HG02938 (cell line): Measurements from ENCODE around the gene KLHDC4.
"Not testable (repeated sequence)": the region's sequence is repeated elsewhere in the genome, so short reads cannot be mapped to it uniquely, and the experiment has no call there.

Experiments used
- ATAC-seq: cut with Tn5 transposase; IDR thresholded peaks from one replicate; pipeline ENCODE4 v1.9.1; 2021; ENCODE audit warnings: mild to moderate bottlenecking, moderate library complexity; ENCODE audit not compliant: unreplicated experiment

KLHDC4 gene

DNA sequence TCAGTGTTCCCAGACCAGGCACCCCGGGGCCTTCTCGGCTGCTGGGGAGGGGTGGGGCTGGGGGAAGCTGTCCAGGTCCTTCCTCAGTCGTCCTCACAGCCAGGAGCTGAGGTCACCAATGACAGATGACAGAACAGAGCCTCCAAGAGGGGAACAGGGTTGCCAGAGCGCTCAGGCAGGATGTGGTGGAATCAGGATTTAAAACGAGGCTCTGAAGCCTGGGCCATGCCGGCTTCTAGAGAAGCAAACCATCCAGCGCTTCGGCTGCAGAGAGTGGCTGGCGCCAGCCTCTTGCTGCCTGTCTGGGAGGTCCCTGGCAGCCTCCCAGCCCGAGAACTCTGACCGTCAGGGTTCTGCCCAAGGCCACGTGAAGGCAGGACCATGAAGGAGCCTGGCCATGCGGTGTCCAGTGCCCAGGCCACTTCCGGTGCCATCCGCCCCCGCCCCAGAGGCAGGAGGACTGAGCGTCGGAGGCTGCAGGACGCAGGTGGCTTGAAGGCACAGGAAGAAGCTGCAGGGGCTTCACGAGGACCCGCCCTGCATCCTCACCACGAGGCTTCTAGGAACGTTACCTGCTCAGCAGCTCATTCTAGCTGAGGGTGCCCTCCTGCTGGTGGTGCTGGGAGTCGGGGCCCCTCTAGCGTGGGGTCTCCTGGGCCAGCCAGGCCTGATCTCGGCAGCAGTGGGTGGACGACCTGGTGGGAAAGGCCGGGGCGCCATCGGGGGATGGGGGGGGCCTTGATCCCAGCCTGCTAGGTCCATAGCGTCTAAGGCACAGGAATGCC, 78.5 kb downstream of the KLHDC4 start:
- no peak for ATAC-seq

DNA sequence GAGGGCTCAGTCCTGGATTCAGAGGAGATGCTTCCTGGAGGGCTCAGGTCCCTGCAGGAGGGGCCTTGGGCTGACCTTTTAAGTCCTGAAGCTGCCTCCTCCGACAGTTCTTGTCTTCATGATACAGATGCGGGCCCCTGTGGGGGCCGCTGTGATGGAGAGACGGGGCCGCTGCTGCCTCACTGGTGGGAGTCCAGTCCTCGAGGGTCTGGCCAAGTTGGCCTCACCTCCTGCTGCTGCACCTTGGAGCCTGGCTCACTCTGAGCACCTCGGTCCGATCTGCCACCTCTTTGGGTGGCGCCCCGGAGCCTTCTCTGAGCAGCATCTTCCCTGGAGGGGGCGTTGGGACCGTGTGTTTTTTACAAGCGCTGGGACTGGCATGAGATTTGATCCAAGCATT, 79.1 kb downstream of the KLHDC4 start:
- no peak for ATAC-seq

DNA sequence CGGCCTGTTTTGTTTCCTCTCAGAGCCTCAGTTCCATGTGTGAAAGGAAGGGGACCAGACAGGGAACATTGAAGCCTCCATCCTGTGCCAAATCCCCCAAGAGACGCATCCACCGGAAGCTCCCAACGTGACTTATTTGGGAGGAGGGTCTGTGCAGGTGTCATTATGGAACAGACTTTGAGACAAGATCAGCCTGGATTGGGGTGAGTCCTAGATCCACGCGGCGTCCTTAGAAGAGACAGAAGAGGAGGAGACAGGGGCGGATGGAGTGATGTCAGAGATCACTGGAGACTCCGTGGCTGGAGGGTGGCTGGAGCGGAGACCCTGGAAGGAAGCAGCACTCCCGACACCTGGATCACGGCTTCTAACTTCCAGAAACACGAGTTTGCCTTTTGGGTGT, 80.0 kb downstream of the KLHDC4 start:
- ATAC-seq: no peak

DNA sequence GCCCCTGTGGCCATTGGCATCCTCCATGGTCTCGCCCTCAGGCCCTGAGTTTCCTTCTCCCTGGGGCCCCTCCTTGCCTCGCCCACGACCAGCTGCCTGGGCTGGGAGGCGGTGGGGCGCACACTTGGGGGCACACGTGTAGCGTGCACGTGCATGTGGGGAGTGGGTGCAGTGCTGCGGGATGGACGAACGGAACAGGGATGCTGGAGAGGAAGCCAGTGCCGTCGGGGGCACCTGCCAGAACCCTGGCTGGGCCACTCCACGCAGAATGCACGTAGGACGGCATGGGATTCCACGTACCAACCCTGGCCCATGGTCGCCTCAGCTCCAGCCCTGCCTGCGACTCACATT, 80.4 kb downstream of the KLHDC4 start:
- ATAC-seq: no peak

DNA sequence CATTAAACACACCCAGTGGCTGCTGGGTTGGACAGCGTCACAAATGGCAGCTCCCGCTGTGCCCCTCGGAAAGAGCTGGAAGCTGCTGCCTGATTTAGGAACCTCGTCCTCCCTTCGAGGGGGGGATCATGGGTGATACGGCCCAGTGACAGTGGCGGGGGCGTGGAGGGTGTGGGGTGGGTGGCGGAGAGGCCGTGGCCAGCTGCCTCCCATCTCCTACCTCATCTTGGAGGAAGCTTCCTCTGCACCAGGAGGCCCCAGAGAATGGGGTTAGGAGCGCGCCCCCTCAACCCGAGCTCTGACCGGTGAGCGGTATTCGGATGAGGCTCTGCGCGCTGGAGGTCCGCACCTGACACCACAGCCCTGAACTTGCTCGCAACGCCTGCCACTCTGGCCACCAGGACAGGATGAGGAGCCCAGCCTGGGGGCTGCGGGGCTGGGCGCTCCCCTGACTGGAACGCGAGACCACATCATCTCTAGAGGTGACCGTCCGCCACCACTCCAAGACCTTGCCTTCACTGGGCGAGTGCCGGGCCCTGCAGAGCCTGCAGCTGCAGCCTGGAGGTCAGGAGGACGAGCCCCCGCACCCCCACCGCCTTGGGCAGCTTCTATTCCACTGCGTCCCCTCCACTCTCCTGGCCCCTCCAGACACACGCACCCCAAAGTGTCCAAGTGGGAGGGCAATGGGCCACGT, 80.9 kb downstream of the KLHDC4 start:
- ATAC-seq: no peak

DNA sequence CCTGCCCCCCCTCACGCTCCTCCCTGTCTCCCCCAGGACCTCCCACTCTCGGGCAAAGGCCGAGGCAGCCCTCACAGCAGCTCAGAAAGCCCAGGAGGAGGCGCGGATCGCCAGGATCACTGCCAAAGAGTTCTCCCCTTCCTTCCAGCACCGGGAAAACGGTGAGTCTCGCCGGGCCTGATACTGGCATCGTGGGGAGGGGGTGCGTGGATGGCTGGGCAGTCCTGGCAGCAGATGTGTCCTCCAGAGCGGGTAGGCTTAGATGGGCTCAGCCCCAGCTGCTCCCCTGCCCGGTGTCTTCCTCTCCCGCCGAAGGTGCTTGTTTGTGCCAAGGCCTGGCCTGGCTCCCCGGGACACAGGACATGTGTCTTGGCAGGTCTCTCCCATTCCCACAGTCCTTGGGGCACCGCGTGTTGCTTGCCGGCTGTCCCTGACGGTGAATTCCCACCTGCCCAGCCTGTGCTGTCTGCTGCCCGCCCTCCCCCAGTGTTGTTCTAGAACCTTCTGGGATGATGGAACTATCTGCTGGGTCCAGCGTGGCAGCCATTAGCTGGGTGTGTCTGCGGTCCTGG, 81.6 kb downstream of the KLHDC4 start:
- no peak for ATAC-seq

DNA sequence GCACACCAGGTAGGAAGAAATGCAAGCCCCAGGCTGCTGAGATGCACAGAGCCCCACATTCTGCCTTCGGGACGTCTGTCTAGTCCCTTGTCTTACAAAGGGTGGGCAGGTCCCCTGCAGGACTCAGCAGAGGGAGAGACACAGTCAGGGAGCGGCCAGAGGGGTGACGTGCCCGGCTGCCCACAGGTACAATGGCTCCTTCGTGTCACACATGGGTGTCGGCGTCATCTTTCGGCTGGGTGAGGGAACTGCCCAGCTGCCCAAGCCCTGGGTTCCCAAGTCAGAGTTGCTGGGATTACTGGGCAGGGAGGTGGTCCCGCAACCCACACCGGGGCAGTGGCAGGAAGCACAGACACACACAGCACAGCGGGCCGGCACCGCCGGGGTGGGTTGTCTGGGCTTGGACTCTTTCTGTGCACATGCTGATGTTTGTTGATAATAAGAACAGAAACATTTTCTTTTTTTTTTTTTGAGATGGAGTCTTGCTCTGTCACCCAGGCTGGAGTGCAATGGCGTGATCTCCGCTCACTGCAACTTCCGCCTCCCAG, 82.9 kb downstream of the KLHDC4 start:
- ATAC-seq: no peak

DNA sequence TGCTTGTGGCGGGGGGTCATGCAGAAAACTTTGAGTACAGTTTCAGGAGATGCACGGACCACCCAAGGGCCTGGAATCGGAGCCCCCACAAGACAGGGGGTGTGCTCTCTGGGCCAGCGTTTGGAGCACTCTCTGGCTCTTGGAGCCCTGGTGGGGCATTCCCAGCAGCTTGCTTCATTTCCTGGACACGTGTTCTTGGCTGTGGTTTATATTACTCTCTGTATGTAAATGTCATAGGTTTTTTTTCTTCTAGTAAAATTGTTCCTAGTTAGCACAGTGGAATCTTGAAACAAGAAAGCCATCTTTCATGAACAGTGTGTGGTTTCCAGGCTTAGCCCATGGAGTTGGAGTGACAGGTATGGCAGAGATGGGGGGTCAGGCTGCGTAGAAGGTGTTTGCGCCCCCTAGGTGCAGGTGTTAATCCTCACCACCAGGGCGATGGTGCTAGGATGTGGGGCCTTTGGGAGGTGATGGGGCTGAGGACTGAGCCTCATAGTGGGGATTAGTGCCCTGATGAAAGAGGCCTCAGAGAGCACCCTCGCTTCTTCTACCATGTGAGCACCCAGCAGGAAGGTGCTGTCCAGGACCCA, 83.7 kb downstream of the KLHDC4 start:
- ATAC-seq: no peak

DNA sequence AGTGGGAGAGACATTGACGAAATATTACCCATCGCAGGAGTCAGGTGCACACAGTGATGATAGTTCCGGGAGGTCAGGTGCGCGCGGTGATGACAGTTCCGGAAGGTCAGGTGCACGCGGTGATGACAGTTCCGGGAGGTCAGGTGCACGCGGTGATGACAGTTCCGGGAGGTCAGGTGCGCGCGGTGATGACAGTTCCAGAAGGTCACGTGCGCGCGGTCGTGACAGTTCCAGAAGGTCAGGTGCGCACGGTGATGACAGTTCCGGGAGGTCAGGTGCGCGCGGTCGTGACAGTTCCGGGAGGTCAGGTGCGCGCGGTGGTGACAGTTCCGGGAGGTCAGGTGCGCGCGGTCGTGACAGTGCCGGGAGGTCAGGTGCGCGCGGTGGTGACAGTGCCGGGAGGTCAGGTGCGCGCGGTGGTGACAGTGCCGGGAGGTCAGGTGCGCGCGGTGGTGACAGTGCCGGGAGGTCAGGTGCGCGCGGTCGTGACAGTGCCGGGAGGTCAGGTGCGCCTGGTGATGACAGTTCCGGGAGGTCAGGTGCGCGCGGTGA, 84.7 kb downstream of the KLHDC4 start:
- ATAC-seq: not testable (repeated sequence)

DNA sequence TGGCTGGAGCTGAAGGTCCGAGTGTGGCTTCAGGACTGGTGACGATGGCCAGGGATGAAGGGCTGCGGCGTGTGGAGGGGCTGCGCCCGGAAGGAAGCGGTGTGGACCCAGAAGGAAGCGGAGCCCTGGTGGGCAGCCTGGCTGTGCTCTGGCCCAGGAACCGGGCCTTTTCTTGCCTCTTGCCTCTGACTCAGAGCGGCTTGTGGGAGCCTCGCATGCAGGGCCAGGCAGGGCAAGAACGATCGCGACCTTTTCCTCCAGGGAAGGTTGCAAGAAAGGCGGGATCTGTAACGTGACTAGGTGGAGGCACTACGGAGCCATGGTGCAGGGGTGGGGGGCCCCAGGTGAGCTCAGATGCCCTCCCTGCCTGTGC, 85.5 kb downstream of the KLHDC4 start:
- ATAC-seq: no peak

DNA sequence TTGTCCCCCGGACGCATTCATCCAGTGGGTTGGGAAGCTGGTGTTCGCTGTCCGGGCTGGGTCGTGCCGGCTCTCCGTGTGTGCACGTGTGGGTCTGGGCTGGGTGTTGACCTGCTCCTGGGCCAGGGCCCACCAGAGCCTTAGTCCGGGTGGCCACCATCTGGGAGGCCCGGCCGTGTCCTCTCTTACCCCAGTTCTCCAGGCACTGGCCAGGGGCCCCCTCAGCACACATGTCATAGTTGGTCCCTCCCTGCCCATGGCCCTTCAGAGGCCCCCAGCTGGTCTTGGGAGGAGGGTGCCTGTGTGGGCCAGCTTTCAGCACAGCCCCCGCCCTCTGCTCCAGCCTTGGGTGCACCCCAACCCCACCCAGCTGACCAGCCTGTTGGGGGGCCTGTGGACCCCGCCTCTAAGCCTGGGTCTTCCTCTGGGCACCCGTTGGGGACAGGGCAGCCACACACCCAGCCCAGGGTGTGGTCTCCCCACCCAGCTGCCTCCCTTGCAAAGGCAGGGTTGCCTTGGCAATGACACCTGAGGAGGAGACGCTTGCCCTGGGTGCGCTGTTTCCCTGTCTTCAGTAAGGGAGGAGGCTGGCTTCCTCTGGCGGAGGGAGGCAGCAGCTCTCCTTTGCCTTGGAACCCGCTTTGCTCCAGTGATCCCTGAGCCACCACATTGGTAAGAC, 86.1 kb downstream of the KLHDC4 start:
- no peak for ATAC-seq

DNA sequence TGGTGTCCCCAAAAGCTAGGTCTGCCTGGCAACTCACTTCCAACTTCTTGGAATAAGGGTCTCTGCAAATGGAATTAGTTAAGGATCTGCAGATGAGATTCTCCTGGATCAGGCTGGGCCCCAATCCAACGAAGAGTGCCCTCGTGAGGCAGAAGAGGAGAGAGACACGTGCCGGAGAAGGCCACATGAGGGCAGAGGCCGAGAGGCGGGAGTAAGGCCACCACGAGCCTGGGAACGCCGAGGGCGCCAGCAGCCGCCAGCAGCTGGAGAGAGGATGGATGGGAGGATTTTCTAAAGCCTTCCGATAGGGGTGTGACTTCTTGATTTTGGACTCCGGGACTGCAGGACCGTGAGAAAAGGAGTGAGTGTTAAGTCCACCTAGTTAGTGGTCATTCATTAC, 87.2 kb downstream of the KLHDC4 start:
- ATAC-seq: no peak

DNA sequence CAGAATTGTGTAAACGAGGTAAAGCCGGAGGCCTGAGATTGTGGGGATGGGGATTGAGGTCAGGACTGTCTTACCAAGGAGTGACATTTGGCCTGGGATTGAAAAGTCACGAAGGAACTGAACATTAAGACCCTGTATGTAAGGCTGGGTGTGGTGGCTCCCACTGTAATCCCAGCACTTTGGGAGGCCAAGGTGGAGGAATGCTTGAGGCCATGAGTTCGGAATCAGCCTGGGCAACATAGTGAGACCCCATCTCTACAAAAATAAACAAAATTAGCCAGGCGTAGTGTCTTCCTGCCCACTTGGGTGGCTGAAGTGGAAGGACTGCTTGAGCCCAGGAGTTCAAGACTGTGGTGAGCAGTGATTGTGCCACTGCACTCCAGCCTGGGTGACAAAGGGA, 88.0 kb downstream of the KLHDC4 start:
- ATAC-seq: no peak

DNA sequence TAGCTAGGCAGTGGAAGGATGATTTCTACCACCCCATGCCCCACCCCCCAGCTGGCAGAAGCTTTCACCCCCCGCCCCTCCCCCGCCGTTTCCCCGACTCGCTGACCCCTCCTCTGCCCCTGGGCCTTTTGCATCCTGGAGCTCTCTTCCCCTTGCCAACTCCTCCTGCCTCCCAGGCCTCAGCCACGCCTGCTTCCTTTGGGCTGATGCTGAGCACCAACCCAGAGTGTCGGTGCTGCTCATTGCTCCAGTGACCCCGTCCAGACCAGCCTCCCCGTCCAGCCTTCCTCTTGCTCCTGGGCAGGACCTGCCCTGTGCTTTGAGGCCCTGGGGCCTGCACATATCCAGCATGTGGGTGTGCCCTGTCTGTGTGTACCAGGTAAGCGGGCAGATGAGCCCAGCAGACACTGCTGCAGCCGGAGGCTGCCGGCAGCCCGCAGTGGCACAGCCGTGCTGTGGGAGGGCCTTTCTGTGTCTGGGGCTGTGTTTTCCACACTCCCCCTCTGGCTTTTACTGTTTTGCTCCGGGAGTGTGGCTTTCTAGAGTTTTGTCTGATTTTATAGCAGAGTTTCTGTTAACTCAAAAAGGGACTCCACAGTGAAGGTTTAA, 90.6 kb downstream of the KLHDC4 start:
- no peak for ATAC-seq

DNA sequence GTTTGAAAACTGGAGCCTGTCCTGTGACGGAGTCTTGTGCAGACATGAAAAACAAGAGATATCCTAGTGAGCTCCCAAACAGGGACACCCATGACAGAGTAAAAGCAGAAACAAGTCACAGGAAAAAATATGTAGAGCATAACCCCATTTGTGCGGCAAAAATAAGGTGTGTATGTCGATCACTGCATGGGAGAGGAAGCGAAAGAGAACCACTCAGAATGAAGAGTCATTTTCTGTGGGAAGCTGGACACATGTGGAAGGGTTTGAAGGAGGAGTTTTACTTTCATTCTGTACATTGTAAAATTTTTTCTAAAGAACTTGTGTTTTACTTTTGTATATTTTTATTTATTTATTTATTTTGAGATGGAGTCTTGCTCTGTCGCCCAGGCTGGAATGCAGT, 91.4 kb downstream of the KLHDC4 start:
- ATAC-seq: no peak

DNA sequence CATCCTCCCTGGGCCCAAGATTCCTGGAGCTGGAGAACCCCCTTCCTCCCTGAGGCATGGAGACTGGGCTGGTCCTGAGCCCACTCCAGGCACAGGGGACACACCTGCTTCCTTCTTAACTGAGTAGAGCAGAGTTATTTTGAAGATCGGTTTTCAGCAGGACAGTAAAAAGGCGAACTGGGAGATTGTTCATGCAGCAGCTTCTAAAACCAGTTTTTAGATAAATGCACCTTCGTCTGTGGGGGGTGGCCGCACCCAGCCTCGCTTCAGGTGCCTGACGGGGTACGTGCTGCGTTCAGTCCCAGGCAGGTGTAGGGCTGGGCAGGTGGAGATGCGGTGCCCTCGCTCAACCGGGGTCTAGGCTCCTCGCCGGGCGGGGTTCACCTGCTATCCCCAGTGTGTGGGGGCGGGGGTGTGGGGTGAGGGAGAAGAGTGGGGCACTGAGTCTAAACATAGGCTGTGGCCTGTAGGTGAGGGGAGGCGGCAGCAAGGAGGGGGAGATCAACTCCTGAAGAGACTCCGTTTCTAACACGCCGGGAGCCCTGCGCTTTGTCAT, 94.0 kb downstream of the KLHDC4 start:
- ATAC-seq: no peak

DNA sequence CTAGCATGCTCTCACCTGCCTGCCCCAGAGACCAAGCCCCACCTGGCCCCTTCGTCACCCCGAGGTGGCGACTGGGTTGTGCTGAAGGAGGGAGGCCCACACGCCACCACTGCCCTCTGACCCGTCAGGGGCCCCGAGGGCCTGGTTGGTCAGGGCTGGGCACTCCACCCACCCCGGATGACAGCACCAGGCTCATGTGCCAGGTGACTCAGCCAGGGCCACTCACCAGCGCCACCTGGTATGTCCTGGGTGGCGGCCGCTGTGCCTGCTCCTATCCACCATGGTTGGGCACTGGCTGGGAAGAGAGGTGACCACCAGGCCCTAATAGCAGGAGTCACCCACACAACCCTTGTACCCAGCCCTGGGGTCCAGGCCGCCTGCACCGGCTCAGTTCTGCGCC, 94.6 kb downstream of the KLHDC4 start:
- no peak for ATAC-seq

DNA sequence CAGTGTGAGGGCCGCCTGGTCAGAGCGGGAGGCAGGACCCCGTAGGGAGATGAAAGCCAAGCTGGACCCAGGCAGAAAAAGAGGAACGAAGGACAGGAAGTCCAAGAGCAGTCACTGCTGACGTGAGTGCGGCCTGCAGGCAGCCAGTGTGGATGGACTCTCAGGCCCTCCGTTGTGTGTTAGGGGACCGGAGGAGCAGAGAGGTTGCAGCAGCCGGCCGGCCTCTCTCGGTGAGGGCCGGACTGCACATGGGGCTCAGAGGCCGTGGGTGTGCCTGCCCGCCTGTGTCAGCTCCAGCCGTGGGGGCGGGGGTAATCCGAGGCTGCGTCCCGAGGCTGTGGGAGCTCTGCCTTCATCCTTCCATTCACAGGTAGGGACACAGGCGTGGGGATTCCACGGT, 96.1 kb downstream of the KLHDC4 start:
- no peak for ATAC-seq

DNA sequence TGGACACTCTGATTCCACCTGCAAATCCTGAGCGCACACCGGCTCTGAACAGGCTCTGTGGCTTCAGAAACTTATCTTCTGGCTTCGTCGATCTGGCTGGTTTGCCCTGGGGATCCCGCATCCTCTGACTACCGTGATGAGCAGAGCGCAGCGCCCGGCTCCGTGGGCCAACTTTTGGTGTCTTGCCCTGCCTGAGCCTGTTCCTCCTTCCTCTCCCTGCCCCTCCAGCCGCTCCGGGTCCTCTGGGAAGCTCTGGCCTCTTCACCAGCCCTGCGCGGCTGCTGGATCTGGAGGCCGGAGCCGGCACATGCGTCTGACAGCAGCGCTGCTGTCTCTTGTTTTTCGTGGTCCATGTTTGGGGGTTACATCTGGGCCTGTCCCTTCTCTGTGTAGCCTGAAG, 97.8 kb downstream of the KLHDC4 start:
- no peak for ATAC-seq

DNA sequence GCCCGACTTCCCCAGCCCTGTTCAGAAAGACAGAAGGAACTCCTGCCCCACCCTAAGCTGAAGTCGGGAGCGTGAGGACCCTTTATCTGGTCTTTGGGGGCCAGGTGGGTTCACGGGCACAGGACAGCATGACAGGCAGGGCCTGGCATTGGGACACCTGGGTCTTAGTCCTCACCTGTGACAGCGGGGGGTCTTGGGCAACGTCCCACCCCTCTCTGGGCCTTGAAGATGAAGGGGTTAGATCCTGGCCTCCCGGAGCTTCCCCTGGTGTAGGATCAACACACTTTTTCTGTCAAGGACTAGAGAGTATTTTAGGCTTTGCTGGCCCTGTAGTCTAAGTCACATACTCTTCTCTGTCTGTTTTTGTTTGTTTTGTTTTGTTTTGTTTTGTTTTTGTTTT, 98.3 kb downstream of the KLHDC4 start:
- no peak for ATAC-seq
